Panc1 (cell line): ENCODE data around the gene LPIN1.

ENCODE experiments used
- CTCF ChIP-seq: fragments of 450-650 bp; IDR thresholded peaks from 2 replicates; pipeline ENCODE4 v1.5.1; 2017; ENCODE audit warnings: mild to moderate bottlenecking
- POLR2AphosphoS5 ChIP-seq: IDR thresholded peaks from 2 replicates; pipeline ENCODE4 v1.6.1; 2012; ENCODE audit warnings: mild to moderate bottlenecking, low read depth, low read length, moderate library complexity
- TF ChIP-seq, protein P1 (sequence below), 2 experiments: IDR thresholded peaks; 2 replicates each; pipeline ENCODE4 v1.6.1; 2011 to 2012; ENCODE audit warnings: low read depth in 2 of 2, control low read depth in 1 of 2, low read length in 1 of 2, mild to moderate bottlenecking in 1 of 2, moderate library complexity in 1 of 2; ENCODE audit not compliant: insufficient read depth in 1 of 2

DNA sequence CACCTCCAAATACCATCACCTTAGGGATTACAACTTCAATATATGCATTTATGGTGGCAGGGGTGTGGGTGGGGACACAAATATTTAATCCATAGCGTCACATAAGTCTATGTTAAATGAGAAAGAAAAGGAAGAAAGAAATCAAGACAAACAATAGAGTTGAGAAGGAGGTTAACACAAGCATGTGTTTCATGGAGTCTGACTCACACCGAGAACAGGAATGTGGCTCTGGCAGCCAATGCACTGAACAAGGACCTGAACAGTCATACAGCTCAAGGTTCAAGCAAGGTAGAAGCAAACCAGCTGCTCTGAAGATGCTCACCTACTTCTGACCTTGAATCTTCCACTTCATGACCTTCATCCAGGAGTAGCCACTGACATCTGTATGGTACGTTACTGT is 36.2 kb upstream of the LPIN1 start:
- TF ChIP-seq, protein P1, sequence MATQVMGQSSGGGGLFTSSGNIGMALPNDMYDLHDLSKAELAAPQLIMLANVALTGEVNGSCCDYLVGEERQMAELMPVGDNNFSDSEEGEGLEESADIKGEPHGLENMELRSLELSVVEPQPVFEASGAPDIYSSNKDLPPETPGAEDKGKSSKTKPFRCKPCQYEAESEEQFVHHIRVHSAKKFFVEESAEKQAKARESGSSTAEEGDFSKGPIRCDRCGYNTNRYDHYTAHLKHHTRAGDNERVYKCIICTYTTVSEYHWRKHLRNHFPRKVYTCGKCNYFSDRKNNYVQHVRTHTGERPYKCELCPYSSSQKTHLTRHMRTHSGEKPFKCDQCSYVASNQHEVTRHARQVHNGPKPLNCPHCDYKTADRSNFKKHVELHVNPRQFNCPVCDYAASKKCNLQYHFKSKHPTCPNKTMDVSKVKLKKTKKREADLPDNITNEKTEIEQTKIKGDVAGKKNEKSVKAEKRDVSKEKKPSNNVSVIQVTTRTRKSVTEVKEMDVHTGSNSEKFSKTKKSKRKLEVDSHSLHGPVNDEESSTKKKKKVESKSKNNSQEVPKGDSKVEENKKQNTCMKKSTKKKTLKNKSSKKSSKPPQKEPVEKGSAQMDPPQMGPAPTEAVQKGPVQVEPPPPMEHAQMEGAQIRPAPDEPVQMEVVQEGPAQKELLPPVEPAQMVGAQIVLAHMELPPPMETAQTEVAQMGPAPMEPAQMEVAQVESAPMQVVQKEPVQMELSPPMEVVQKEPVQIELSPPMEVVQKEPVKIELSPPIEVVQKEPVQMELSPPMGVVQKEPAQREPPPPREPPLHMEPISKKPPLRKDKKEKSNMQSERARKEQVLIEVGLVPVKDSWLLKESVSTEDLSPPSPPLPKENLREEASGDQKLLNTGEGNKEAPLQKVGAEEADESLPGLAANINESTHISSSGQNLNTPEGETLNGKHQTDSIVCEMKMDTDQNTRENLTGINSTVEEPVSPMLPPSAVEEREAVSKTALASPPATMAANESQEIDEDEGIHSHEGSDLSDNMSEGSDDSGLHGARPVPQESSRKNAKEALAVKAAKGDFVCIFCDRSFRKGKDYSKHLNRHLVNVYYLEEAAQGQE (IDR thresholded peaks at IDR 0.05; ENCODE audit: insufficient read depth in 1 of 2, low read depth in 2 of 2, low read length in 1 of 2) = no peak
- TF ChIP-seq CTCF = no peak
- no peak for TF ChIP-seq POLR2AphosphoS5
